Stomach (tissue), 9 donors: ENCODE results near the gene XIRP1. TPM values are rescaled to one million over a fixed set of nuclear protein-coding genes. Genes with fewer than 3 reads are reported as not detected.

Experiments
- DNase-seq, 2 donors: peaks; one replicate each; pipeline versions ENCODE4 v3.0.0 to v3.0.0-alpha.2; 2013 to 2019
- H3K27ac ChIP-seq, 5 donors: fragments of 200-600 bp in 4 of 5; sonication (generic) in 4 of 5; one replicate each; pipeline ENCODE4 v1.5.1; 2013 to 2019; ENCODE audit warnings: mild to moderate bottlenecking in 1 of 5, moderate library complexity in 1 of 5
- H3K27me3 ChIP-seq, 3 donors: fragments of 200-600 bp; sonication (generic); one replicate each; pipeline ENCODE4 v1.5.1; 2017 to 2019; ENCODE audit warnings: mixed run types in 1 of 3
- H3K36me3 ChIP-seq, 4 donors: fragments of 200-600 bp; sonication (generic); 1 replicate in 3 of 4; 2 replicates in 1 of 4; pipeline ENCODE4 v1.5.1; 2016 to 2019
- H3K4me1 ChIP-seq, 4 donors: fragments of 200-600 bp; sonication (generic); one replicate each; pipeline ENCODE4 v1.5.1; 2016 to 2019
- H3K4me3 ChIP-seq, 4 donors: fragments of 200-600 bp; sonication (generic) in 3 of 4; one replicate each; pipeline ENCODE4 v1.5.1; 2016 to 2019; ENCODE audit warnings: mild to moderate bottlenecking in 1 of 4
- H3K9me3 ChIP-seq, 4 donors: fragments of 200-600 bp; sonication (generic); one replicate each; pipeline ENCODE4 v1.5.1; 2016 to 2019
- CTCF ChIP-seq, 7 experiments: fragments of 450-650 bp in 4 of 7; fragments of 200-600 bp in 3 of 7; sonication (generic) in 3 of 7; IDR thresholded peaks; one replicate each; pipeline ENCODE4 v1.5.1; 2016 to 2019; ENCODE audit warnings: antibody characterized with exemption in 7 of 7, control low read depth in 2 of 7, mild to moderate bottlenecking in 1 of 7
- EP300 ChIP-seq: sonication (generic); formaldehyde crosslinking; IDR thresholded peaks from one replicate; pipeline ENCODE4 v1.6.1; 2017; ENCODE audit warnings: antibody characterized with exemption
- POLR2A ChIP-seq, 4 donors: fragments of 450-650 bp; IDR thresholded peaks; one replicate each; pipeline ENCODE4 v1.6.1; 2016; ENCODE audit warnings: antibody characterized with exemption in 4 of 4, control low read depth in 2 of 4, mild to moderate bottlenecking in 1 of 4, moderate library complexity in 1 of 4
- POLR2AphosphoS5 ChIP-seq, 3 donors: sonication (generic); formaldehyde crosslinking; IDR thresholded peaks; one replicate each; pipeline ENCODE4 v1.6.1; 2016; ENCODE audit warnings: antibody characterized with exemption in 3 of 3
- WGBS, 5 donors: extraction: QIAGEN DNeasy Blood & Tissue Kit in 3 of 5; methylation state at CpG; one replicate each; pipeline versions ENCODE4 v1.1.5 to v1.1.7; 2013 to 2018; 5-methylcytosine and 5-hydroxymethylcytosine counted together
- intact Hi-C: fragments of 100-400 bp; cut with DNase I; formaldehyde crosslinking; loops from one replicate; pipeline ENCODE4 v1.15.1; 2023; ENCODE audit warnings: low total_unique reads
- polyA plus RNA-seq, 3 donors: library from polyadenylated mRNA; stranded (reverse); fragments of 200-250 nt; gene quantifications; one replicate each; pipeline ENCODE4 v1.2.3, GENCODE V29; 2013
- total RNA-seq, 5 donors: library from RNA; depleted of rRNA; stranded (reverse); fragments of >200 nt; gene quantifications; one replicate each; pipeline versions ENCODE4 v1.1.0 to v1.2.3, GENCODE V29; 2014 to 2016
- donor health status: healthy with polysubstance abuse.
- donor health status: Bipolar disorder and iron deficiency.
- donor health status: healthy.

The XIRP1 gene
- total and polyA plus RNA-seq, 8 donors: under 0.01 to 1.1 (median 0.18) TPM; not detected in 3

GRCh38 chr3:39139442-39139841 lies 53.0 kb downstream of the XIRP1 start:
- Histone ChIP-seq H3K27ac (peak overlapping the region in 2 of 5 donors; percentile 73 to 76), H3K27me3 (no peaks in the 10 kb centered on the region), H3K4me1 (peaks cover 39 to 73% (median 63%) of the 10 kb centered on the region in 4 donors), H3K4me3 (no peak overlapping the region), H3K9me3 (no peaks in the 10 kb centered on the region), H3K36me3 (peaks cover 30 to 79% (median 51%) of the 10 kb centered on the region in 4 donors)
- no peak for DNase-seq
- 57 to 71% (median 70%) methylated on average over 2 of the region's 2 CpGs for WGBS, 5 donors
- TF ChIP-seq EP300: no peak
- intact Hi-C loops: no loop called here

GRCh38 chr3:39138804-39139415 lies 53.5 kb downstream of the XIRP1 start:
- Histone ChIP-seq H3K27me3 (no peaks in the 10 kb centered on the region), H3K4me3 (no peak overlapping the region), H3K4me1 (peaks cover 39 to 74% (median 61%) of the 10 kb centered on the region in 4 donors), H3K9me3 (no peaks in the 10 kb centered on the region), H3K27ac (peak overlapping the region in 1 of 5 donors; percentile 73), H3K36me3 (peaks cover 25 to 79% (median 46%) of the 10 kb centered on the region in 4 donors)
- intact Hi-C loops: no loop called here
- DNase-seq: peak; percentile 56 to 70
- TF ChIP-seq POLR2A (IDR thresholded peaks at IDR 0.05) (no peak), CTCF (IDR thresholded peaks at IDR 0.05) (no peak), POLR2AphosphoS5 (IDR thresholded peaks at IDR 0.05) (no peak), EP300 (no peak)
- WGBS, 5 donors: 72 to 84% (median 74%) methylated on average over 6 to 7 of the region's 7 CpGs

GRCh38 chr3:39137991-39138803 lies 54.2 kb downstream of the XIRP1 start:
- 79 to 98% (median 93%) methylated on average over 7 to 10 of the region's 10 CpGs for WGBS, 5 donors
- peaks cover 18 to 72% (median 42%) of the 10 kb centered on the region in 4 donors for H3K36me3 ChIP-seq
- H3K9me3 ChIP-seq: no peaks in the 10 kb centered on the region
- H3K4me3 ChIP-seq: no peak overlapping the region
- no peak for DNase-seq
- no peak for TF ChIP-seq CTCF (IDR thresholded peaks at IDR 0.05)
- no peak for TF ChIP-seq POLR2A (IDR thresholded peaks at IDR 0.05)
- no peak for TF ChIP-seq POLR2AphosphoS5 (IDR thresholded peaks at IDR 0.05)
- TF ChIP-seq EP300: no peak
- peak overlapping the region in 1 of 5 donors; percentile 73 for H3K27ac ChIP-seq
- peaks cover 39 to 71% (median 56%) of the 10 kb centered on the region in 4 donors for H3K4me1 ChIP-seq
- no peaks in the 10 kb centered on the region for H3K27me3 ChIP-seq
- intact Hi-C loops: no loop called here

- DNase-seq: no peak
- no peaks in the 10 kb centered on the region for H3K27me3 ChIP-seq
- peaks cover 32 to 71% (median 56%) of the 10 kb centered on the region in 4 donors for H3K4me1 ChIP-seq
- H3K27ac ChIP-seq: no peak overlapping the region
- peaks cover 10 to 64% (median 36%) of the 10 kb centered on the region in 4 donors for H3K36me3 ChIP-seq
- TF ChIP-seq POLR2AphosphoS5 (IDR thresholded peaks at IDR 0.05): no peak
- no peak for TF ChIP-seq CTCF (IDR thresholded peaks at IDR 0.05)
- TF ChIP-seq EP300: no peak
- no peak for TF ChIP-seq POLR2A (IDR thresholded peaks at IDR 0.05)
- no peaks in the 10 kb centered on the region for H3K9me3 ChIP-seq
- intact Hi-C loops: no loop called here
- no peak overlapping the region for H3K4me3 ChIP-seq
- 93 to 98% (median 97%) methylated on average over 14 to 18 of the region's 18 CpGs for WGBS, 5 donors
These were observed 54.9 kb downstream of the XIRP1 start for GRCh38 chr3:39137435-39137936.
